ENCODE data around the gene PLEKHG7. TPM values are rescaled to one million over a fixed set of nuclear protein-coding genes. Genes with fewer than 3 reads are reported as not detected.

PLEKHG7 gene
- total and polyA plus RNA-seq, 9 of the 15 experiments (the other 6 are each of a cell fraction or from before 2014, with no cell fraction given), result 0.03 TPM; not detected in 8

- Histone ChIP-seq H3K27me3 (ENCODE audit: control insufficient read depth in 2 of 2, insufficient read depth in 2 of 2, low read length in 2 of 2) (peaks cover 8 to 12% of the 10 kb centered on the region in 2 experiments; a peak in 4 of 5 replicates), H3K9me3 (replicated peaks; ENCODE audit: control insufficient read depth, insufficient read depth, low read depth, low read length) (no peaks in the 10 kb centered on the region), H2AFZ (ENCODE audit: low read depth, low read length) (no peak overlapping the region), H4K20me1 (replicated peaks; ENCODE audit: control insufficient read depth, insufficient read depth, low read length) (no peaks in the 10 kb centered on the region), H3K9ac (ENCODE audit: insufficient read depth in 1 of 2, low read depth in 2 of 2, low read length in 2 of 2) (no peak overlapping the region), H3K4me2 (ENCODE audit: insufficient read depth, low read length) (no peak overlapping the region), H3K4me3 (no peak overlapping the region), H3K4me1 (replicated peaks in 1 of 2; ENCODE audit: control insufficient read depth in 2 of 2, insufficient read depth in 2 of 2, low read length in 2 of 2) (no peaks in the 10 kb centered on the region), H3K27ac (ENCODE audit: extremely low read depth, low read depth, low read length) (no peak overlapping the region), H3K36me3 (ENCODE audit: control insufficient read depth, insufficient read depth, low read length) (no peaks in the 10 kb centered on the region), H3K79me2 (ENCODE audit: control insufficient read depth, insufficient read depth, low read length) (no peaks in the 10 kb centered on the region), H3K9me1 (ENCODE audit: control insufficient read depth, insufficient read depth, low read length) (no peaks in the 10 kb centered on the region)
- FAIRE-seq, result no peak
- no TSS peak for BruUV-seq (replicated peaks)
- intact Hi-C loops (cut with micrococcal nuclease), result no loop called here
- ATAC-seq, result no peak
- WGBS (ENCODE audit: insufficient coverage, low coverage, missing lambda C conversion rate), result 23% methylated on average over 6 of the region's 6 CpGs
- TF ChIP-seq, protein P1, sequence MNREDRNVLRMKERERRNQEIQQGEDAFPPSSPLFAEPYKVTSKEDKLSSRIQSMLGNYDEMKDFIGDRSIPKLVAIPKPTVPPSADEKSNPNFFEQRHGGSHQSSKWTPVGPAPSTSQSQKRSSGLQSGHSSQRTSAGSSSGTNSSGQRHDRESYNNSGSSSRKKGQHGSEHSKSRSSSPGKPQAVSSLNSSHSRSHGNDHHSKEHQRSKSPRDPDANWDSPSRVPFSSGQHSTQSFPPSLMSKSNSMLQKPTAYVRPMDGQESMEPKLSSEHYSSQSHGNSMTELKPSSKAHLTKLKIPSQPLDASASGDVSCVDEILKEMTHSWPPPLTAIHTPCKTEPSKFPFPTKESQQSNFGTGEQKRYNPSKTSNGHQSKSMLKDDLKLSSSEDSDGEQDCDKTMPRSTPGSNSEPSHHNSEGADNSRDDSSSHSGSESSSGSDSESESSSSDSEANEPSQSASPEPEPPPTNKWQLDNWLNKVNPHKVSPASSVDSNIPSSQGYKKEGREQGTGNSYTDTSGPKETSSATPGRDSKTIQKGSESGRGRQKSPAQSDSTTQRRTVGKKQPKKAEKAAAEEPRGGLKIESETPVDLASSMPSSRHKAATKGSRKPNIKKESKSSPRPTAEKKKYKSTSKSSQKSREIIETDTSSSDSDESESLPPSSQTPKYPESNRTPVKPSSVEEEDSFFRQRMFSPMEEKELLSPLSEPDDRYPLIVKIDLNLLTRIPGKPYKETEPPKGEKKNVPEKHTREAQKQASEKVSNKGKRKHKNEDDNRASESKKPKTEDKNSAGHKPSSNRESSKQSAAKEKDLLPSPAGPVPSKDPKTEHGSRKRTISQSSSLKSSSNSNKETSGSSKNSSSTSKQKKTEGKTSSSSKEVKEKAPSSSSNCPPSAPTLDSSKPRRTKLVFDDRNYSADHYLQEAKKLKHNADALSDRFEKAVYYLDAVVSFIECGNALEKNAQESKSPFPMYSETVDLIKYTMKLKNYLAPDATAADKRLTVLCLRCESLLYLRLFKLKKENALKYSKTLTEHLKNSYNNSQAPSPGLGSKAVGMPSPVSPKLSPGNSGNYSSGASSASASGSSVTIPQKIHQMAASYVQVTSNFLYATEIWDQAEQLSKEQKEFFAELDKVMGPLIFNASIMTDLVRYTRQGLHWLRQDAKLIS (CRISPR knock-in tag; IDR thresholded peaks at IDR 0.05), result no peak
- TF ChIP-seq ARID2 (IDR thresholded peaks at IDR 0.05) (no peak), FOXO4 (CRISPR knock-in tag; IDR thresholded peaks at IDR 0.05) (no peak), SAP30 (IDR thresholded peaks at IDR 0.05; ENCODE audit: borderline replicate concordance, insufficient read depth, low read depth, low read length, poor library complexity, severe bottlenecking) (no peak), RBBP5 (IDR thresholded peaks at IDR 0.05; ENCODE audit: borderline replicate concordance, insufficient read depth, low read length, poor library complexity, severe bottlenecking) (no peak), SMARCB1 (IDR thresholded peaks at IDR 0.05; ENCODE audit: insufficient read length, low read depth) (no peak), CHD4 (IDR thresholded peaks at IDR 0.05; ENCODE audit: insufficient read depth, insufficient replicate concordance, low read depth, low read length, poor library complexity, severe bottlenecking) (no peak), IRF9 (tag; IDR thresholded peaks at IDR 0.05) (no peak), RNF2 (IDR thresholded peaks at IDR 0.05) (no peak), XRCC4 (IDR thresholded peaks at IDR 0.05; ENCODE audit: extremely low read depth, insufficient read depth, insufficient read length) (no peak), DIDO1 (tag; IDR thresholded peaks at IDR 0.05; ENCODE audit: low read depth) (no peak), BRCA1 (IDR thresholded peaks at IDR 0.05) (no peak), BRCA1 (CRISPR knock-in tag; IDR thresholded peaks at IDR 0.05) (no peak)
- TF ChIP-seq, protein P2, sequence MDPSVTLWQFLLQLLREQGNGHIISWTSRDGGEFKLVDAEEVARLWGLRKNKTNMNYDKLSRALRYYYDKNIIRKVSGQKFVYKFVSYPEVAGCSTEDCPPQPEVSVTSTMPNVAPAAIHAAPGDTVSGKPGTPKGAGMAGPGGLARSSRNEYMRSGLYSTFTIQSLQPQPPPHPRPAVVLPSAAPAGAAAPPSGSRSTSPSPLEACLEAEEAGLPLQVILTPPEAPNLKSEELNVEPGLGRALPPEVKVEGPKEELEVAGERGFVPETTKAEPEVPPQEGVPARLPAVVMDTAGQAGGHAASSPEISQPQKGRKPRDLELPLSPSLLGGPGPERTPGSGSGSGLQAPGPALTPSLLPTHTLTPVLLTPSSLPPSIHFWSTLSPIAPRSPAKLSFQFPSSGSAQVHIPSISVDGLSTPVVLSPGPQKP (CRISPR knock-in tag; IDR thresholded peaks at IDR 0.05), result no peak
- no peak for DNase-seq (ENCODE audit: extremely low read depth in 1 of 4, low spot score in 3 of 4)
- in situ Hi-C loops (cut with MboI), result no loop called here
- ChIA-PET POLR2A (no interaction called here), CTCF (ENCODE audit: low intra/inter-chr PET ratio) (no interaction called here)
These were observed 41.5 kb upstream of the PLEKHG7 start for GRCh38 chr12:92661269-92661668.
